OCI-LY1 (cell line): ENCODE measurements around the gene RNF150.

ENCODE experiments used
- H2AFZ ChIP-seq: fragments of 200-600 bp; sonication (generic), shearing (Covaris generic); 2 replicates; pipeline ENCODE4 v1.6.0; 2014; ENCODE audit warnings: antibody characterized with exemption, mild to moderate bottlenecking, low read length
- H3F3A ChIP-seq: fragments of 200-600 bp; sonication (generic), shearing (Covaris generic); 2 replicates; pipeline ENCODE4 v1.6.0; 2014; ENCODE audit warnings: mild to moderate bottlenecking, antibody characterized with exemption, low read length, moderate library complexity; ENCODE audit not compliant: insufficient read depth
- H3K27ac ChIP-seq: fragments of 200-600 bp; sonication (generic); 2 replicates; pipeline ENCODE4 v1.5.1; 2014; ENCODE audit warnings: low read length, mixed run types, mild to moderate bottlenecking, low read depth; ENCODE audit not compliant: poor library complexity, severe bottlenecking
- H3K27me3 ChIP-seq: fragments of 200-600 bp; sonication (generic); 2 replicates; pipeline ENCODE4 v1.6.0; 2014; ENCODE audit warnings: antibody characterized with exemption, mild to moderate bottlenecking, low read length, moderate library complexity; ENCODE audit not compliant: insufficient read depth
- H3K36me3 ChIP-seq: fragments of 200-600 bp; sonication (generic); 2 replicates; pipeline ENCODE4 v1.6.1; 2014; ENCODE audit warnings: mild to moderate bottlenecking, antibody characterized with exemption, low read length, moderate library complexity, mixed read lengths; ENCODE audit not compliant: insufficient read depth
- H3K4me1 ChIP-seq: fragments of 200-600 bp; sonication (generic); 2 replicates; pipeline ENCODE4 v1.5.1; 2014; ENCODE audit warnings: mild to moderate bottlenecking, low read length, moderate library complexity; ENCODE audit not compliant: insufficient read depth, severe bottlenecking
- H3K4me2 ChIP-seq: fragments of 200-600 bp; sonication (generic), shearing (Covaris generic); 2 replicates; pipeline ENCODE4 v1.6.1; 2014; ENCODE audit warnings: low read length
- H3K4me3 ChIP-seq: fragments of 200-600 bp; sonication (generic); 2 replicates; pipeline ENCODE4 v1.5.1; 2014; ENCODE audit warnings: low read length, low read depth, mild to moderate bottlenecking, mixed read lengths; ENCODE audit not compliant: poor library complexity, severe bottlenecking
- H3K79me2 ChIP-seq: fragments of 200-600 bp; shearing (Covaris generic); 2 replicates; pipeline ENCODE4 v1.6.1; 2016; ENCODE audit warnings: mixed run types, low read length, mixed read lengths; ENCODE audit not compliant: insufficient read depth
- H3K9ac ChIP-seq: fragments of 200-600 bp; sonication (generic), shearing (Covaris generic); 2 replicates; pipeline ENCODE4 v1.6.1; 2014; ENCODE audit warnings: mild to moderate bottlenecking, low read length, mixed read lengths
- H3K9me2 ChIP-seq: fragments of 200-600 bp; sonication (generic), shearing (Covaris generic); 2 replicates; pipeline ENCODE4 v1.6.1; 2014; ENCODE audit warnings: low read depth, mild to moderate bottlenecking, low read length, mixed read lengths
- H3K9me3 ChIP-seq: fragments of 200-600 bp; shearing (Covaris generic); 2 replicates; pipeline ENCODE4 v1.6.1; 2014; ENCODE audit warnings: low read length, mixed read lengths
- H4K20me1 ChIP-seq: fragments of 200-600 bp; sonication (generic), shearing (Covaris generic); 2 replicates; pipeline ENCODE4 v1.6.0; 2016; ENCODE audit warnings: mild to moderate bottlenecking, low read length; ENCODE audit not compliant: insufficient read depth
- CTCF ChIP-seq: fragments of 200-600 bp; sonication (generic), shearing (Covaris generic); IDR thresholded peaks from 2 replicates; pipeline ENCODE4 v1.5.1; 2017; ENCODE audit warnings: mild to moderate bottlenecking, antibody characterized with exemption, low read length, moderate library complexity, mixed read lengths
- EZH2 ChIP-seq: fragments of 200-600 bp; sonication (generic), shearing (Covaris generic); IDR thresholded peaks from 2 replicates; pipeline ENCODE4 v1.8.0; 2017; ENCODE audit warnings: borderline replicate concordance, mixed run types, mild to moderate bottlenecking, antibody characterized with exemption, low read length, moderate library complexity, mixed read lengths

The RNF150 gene

GRCh38 chr4:141107927-141108326 is 25.3 kb downstream of the RNF150 start:
- Histone ChIP-seq H3K36me3 (no peaks in the 10 kb centered on the region), H3K27me3 (no peaks in the 10 kb centered on the region), H3K9me3 (no peaks in the 10 kb centered on the region), H3K9ac (no peak overlapping the region), H4K20me1 (no peaks in the 10 kb centered on the region), H2AFZ (no peak overlapping the region), H3K4me3 (no peak overlapping the region), H3K9me2 (no peaks in the 10 kb centered on the region), H3F3A (no peaks in the 10 kb centered on the region), H3K27ac (no peak overlapping the region), H3K4me1 (no peaks in the 10 kb centered on the region), H3K79me2 (no peaks in the 10 kb centered on the region), H3K4me2 (no peak overlapping the region)
- TF ChIP-seq CTCF (no peak), EZH2 (no peak)

DNA sequence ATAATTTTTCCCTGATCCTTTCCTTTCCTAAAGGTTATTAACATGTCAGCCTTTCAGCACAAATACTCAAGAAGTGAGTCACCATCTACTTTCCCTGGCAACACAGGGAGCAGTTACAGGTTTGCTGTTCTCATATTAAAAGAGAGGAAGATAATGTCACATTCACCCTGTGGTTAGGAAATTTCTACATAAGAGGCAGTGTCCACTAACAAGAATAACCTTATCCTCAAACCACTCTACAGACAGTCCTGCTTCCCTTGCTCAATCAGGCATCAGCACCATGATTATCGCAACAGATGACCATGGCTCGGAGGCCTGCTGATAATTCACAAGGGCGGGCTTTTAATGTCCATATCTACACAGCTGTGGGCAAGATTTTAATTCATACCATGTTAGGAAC is 30.9 kb downstream of the RNF150 start:
- Histone ChIP-seq H4K20me1 (no peaks in the 10 kb centered on the region), H3K4me1 (no peaks in the 10 kb centered on the region), H3K9me2 (no peaks in the 10 kb centered on the region), H3F3A (no peaks in the 10 kb centered on the region), H2AFZ (no peak overlapping the region), H3K27ac (no peak overlapping the region), H3K9me3 (no peaks in the 10 kb centered on the region), H3K36me3 (no peaks in the 10 kb centered on the region), H3K4me3 (no peak overlapping the region), H3K4me2 (no peak overlapping the region), H3K79me2 (no peaks in the 10 kb centered on the region), H3K27me3 (no peaks in the 10 kb centered on the region), H3K9ac (no peak overlapping the region)
- TF ChIP-seq CTCF (no peak), EZH2 (no peak)

- H3K4me2 ChIP-seq, result no peak overlapping the region
- H3F3A ChIP-seq, result no peaks in the 10 kb centered on the region
- no peak overlapping the region for H3K4me3 ChIP-seq
- no peaks in the 10 kb centered on the region for H3K9me2 ChIP-seq
- H3K9ac ChIP-seq, result no peak overlapping the region
- no peaks in the 10 kb centered on the region for H4K20me1 ChIP-seq
- H3K27ac ChIP-seq, result no peak overlapping the region
- H3K9me3 ChIP-seq, result no peaks in the 10 kb centered on the region
- no peaks in the 10 kb centered on the region for H3K4me1 ChIP-seq
- no peaks in the 10 kb centered on the region for H3K79me2 ChIP-seq
- no peaks in the 10 kb centered on the region for H3K36me3 ChIP-seq
- no peaks in the 10 kb centered on the region for H3K27me3 ChIP-seq
- H2AFZ ChIP-seq, result no peak overlapping the region
- TF ChIP-seq EZH2 (no peak), CTCF (no peak)
Measured at GRCh38 chr4:141101511-141101910, 31.8 kb downstream of the RNF150 start.
